Measurements from ENCODE around the gene PGAP1. TPM values are rescaled to one million over a fixed set of nuclear protein-coding genes. Genes with fewer than 3 reads are reported as not detected.
"Not testable (repeated sequence)": the region's sequence is repeated elsewhere in the genome, so short reads cannot be mapped to it uniquely, and the experiment has no call there.

The PGAP1 gene
- total RNA-seq, 1 donor from 2014 or later: 45.1 TPM

DNA sequence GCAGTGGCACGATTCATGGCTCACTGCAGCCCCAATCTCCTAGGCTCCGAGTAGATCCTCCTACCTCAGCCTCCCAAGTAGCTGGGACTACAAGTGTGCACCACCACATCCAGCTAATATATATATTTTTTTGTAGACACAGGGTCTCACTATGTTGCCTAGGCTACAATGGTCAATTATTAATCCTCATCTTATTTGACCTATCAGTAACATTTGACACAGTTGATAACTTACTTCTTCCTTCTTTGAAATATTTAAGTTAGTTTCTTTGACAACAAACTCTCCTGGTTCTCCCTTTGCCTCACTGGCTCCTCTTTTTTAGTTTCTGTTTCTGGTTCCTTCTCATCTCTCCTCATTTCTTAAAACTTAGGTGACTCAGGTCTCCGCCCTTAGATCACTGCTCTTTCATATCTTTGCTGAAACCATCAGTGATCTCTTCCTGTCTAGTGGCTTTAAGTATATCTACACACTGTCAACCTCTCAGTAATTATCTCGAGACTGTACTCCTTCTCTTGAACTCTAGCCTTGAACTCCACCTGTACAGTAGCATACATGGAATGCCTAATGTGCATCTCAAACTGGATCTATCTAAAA is 11.5 kb downstream of the PGAP1 start:
- DNase-seq (ENCODE audit: extremely low spot score, unreplicated experiment): no peak
- TF ChIP-seq, protein P1, sequence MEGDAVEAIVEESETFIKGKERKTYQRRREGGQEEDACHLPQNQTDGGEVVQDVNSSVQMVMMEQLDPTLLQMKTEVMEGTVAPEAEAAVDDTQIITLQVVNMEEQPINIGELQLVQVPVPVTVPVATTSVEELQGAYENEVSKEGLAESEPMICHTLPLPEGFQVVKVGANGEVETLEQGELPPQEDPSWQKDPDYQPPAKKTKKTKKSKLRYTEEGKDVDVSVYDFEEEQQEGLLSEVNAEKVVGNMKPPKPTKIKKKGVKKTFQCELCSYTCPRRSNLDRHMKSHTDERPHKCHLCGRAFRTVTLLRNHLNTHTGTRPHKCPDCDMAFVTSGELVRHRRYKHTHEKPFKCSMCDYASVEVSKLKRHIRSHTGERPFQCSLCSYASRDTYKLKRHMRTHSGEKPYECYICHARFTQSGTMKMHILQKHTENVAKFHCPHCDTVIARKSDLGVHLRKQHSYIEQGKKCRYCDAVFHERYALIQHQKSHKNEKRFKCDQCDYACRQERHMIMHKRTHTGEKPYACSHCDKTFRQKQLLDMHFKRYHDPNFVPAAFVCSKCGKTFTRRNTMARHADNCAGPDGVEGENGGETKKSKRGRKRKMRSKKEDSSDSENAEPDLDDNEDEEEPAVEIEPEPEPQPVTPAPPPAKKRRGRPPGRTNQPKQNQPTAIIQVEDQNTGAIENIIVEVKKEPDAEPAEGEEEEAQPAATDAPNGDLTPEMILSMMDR (conservative IDR thresholded peaks at IDR 0.05): no peak
- Mint-ChIP-seq H3K27ac (peak overlapping the region; percentile 2), H3K27me3 (no peaks in the 10 kb centered on the region), H3K4me3 (no peak overlapping the region), H3K4me1 (ENCODE audit: unreplicated experiment) (no peaks in the 10 kb centered on the region), H3K9me3 (peaks cover 10% of the 10 kb centered on the region), H3K36me3 (peaks cover 64% of the 10 kb centered on the region)

DNA sequence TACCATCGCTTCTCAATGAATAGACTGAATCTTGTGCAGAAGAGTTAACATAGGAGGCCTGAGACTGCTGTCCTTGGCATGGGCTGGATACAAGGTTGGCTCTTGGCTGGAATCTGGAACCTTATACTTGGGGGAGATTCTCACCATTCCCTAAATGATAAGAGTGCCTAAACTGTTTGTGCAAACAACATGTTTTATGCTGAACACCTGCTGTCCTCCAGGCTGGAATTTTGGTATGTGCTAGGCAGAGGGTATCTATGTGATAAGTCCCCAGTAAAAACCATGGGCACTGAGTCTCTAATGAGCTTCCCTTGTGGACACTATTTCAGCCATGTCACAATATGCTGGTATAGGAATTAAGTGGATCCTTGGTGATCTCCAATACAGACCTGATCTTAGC is 12.8 kb downstream of the PGAP1 start:
- TF ChIP-seq, protein P1 (conservative IDR thresholded peaks at IDR 0.05): no peak
- Mint-ChIP-seq H3K9me3 (peaks cover 6% of the 10 kb centered on the region), H3K4me3 (no peak overlapping the region), H3K4me1 (ENCODE audit: unreplicated experiment) (no peaks in the 10 kb centered on the region), H3K27me3 (no peaks in the 10 kb centered on the region), H3K36me3 (peaks cover 52% of the 10 kb centered on the region), H3K27ac (no peak overlapping the region)
- DNase-seq (ENCODE audit: extremely low spot score, unreplicated experiment): no peak

DNA sequence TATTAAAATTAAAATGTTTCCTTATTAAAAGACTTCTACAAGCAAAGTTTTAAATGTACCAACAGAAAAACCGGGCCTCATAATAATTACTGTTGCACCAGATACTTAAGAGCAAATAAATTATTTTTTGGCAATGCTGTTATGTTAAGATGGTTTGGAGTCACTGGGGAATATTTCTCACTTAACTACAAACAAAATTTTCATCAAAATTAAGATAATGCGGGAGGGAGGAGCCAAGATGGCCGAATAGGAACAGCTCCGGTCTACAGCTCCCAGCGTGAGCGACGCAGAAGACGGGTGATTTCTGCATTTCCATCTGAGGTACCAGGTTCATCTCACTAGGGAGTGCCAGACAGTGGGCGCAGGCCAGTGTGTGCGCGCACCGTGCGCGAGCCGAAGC is 21.1 kb downstream of the PGAP1 start:
- H3K27me3 Mint-ChIP-seq; H3K9me3 Mint-ChIP-seq; H3K4me1 Mint-ChIP-seq (ENCODE audit: unreplicated experiment); DNase-seq (ENCODE audit: extremely low spot score, unreplicated experiment): not testable (repeated sequence)
- H3K36me3 Mint-ChIP-seq: peaks cover 17% of the 10 kb centered on the region
- peak overlapping the region; percentile 65 for H3K27ac Mint-ChIP-seq
- peak overlapping the region; percentile 72 for H3K4me3 Mint-ChIP-seq

DNA sequence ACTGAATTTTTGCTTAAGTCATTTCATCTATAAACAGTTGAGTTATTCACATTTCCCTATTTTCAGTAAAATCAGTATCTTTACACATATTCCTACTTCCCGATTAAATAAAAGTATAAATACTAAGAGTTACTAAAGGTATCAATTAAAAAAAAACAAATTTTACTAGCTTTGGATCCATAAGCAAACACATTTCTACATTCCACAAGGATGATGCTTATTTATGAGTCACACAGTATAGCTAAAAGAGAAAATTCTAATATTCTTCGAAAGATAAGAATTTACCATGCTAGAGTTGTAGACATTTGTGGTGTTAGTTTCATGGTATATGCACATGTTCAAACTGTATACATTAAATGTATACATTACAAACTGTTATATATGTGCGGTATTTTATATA is 23.7 kb downstream of the PGAP1 start:
- TF ChIP-seq, protein P1 (conservative IDR thresholded peaks at IDR 0.05): no peak
- Mint-ChIP-seq H3K36me3 (peaks cover 22% of the 10 kb centered on the region), H3K4me3 (no peak overlapping the region), H3K27me3 (no peaks in the 10 kb centered on the region), H3K9me3 (no peaks in the 10 kb centered on the region), H3K4me1 (ENCODE audit: unreplicated experiment) (no peaks in the 10 kb centered on the region), H3K27ac (no peak overlapping the region)
- DNase-seq (ENCODE audit: extremely low spot score, unreplicated experiment): no peak

DNA sequence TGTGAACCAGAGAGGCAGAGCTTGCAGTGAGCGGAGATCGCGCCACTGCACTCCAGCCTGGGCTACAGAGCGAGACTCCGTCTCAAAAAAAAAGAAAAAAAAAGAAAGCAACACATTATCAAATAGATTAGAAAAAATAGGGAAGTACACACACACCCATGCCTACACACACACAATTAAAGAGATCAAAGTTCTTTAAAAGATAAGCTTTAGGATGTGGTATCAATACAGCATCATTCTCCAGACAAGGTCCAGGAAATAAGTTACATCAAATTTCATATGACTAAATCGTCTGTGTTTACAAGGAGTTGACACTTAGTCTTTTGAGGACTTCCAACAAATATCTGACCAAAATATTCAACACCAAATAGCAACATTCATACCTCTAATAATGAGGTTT is 25.7 kb downstream of the PGAP1 start:
- Mint-ChIP-seq H3K27me3 (no peaks in the 10 kb centered on the region), H3K27ac (no peak overlapping the region), H3K4me1 (ENCODE audit: unreplicated experiment) (no peaks in the 10 kb centered on the region), H3K36me3 (peaks cover 28% of the 10 kb centered on the region), H3K4me3 (no peak overlapping the region), H3K9me3 (no peaks in the 10 kb centered on the region)
- no peak for DNase-seq (ENCODE audit: extremely low spot score, unreplicated experiment)
- TF ChIP-seq, protein P1 (conservative IDR thresholded peaks at IDR 0.05): no peak

DNA sequence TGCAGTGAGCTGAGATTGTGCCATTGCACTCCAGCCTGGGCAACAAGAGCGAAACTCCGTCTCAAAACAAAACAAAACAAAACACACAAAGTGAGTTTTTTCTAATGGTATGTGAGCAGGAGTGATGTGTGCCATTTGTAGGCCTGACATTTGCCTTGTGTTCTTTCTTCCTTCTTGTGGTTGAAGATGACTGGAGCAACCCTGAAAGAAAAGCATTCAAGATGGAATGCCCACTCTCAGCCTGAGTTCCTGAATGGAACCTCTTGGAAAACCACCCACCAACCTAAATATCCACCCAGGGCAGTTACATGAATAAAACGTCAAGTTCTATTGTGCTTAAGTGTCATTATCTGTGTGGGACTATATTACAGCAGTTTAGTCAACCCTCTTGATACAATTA is 26.5 kb downstream of the PGAP1 start:
- Mint-ChIP-seq H3K9me3 (no peaks in the 10 kb centered on the region), H3K4me3 (no peak overlapping the region), H3K27ac (no peak overlapping the region), H3K4me1 (ENCODE audit: unreplicated experiment) (no peaks in the 10 kb centered on the region), H3K36me3 (peaks cover 33% of the 10 kb centered on the region), H3K27me3 (no peaks in the 10 kb centered on the region)
- TF ChIP-seq, protein P1 (conservative IDR thresholded peaks at IDR 0.05): no peak
- DNase-seq (ENCODE audit: extremely low spot score, unreplicated experiment): no peak

All from type B pancreatic cell (in vitro differentiated cells).